HCEC 1CT (cell line): ENCODE results near the gene INO80E.
"Not testable (repeated sequence)": the region's sequence is repeated elsewhere in the genome, so short reads cannot be mapped to it uniquely, and the experiment has no call there.

Source experiments
- DNase-seq: peaks from one replicate; pipeline ENCODE4 v3.0.0-alpha.2; 2017

Gene INO80E

GRCh38 chr16:29995911-29996765, at the start of gene INO80E:
Gene INO80E, plus strand, starts transcription at chr16:29996241. Its CDS starts 70 bp downstream, at chr16:29996311.
- peak; percentile 97 for DNase-seq

GRCh38 chr16:29947897-29948296, 48.1 kb upstream of the INO80E start:
- DNase-seq, result no peak

GRCh38 chr16:29950806-29951461, 45.1 kb upstream of the INO80E start:
- DNase-seq, result no peak

GRCh38 chr16:29951625-29952365, 44.2 kb upstream of the INO80E start:
- DNase-seq, result no peak

GRCh38 chr16:29958756-29959155, 37.3 kb upstream of the INO80E start:
- DNase-seq, result no peak

GRCh38 chr16:29959293-29959692, 36.7 kb upstream of the INO80E start:
- DNase-seq, result no peak

- not testable (repeated sequence) for DNase-seq
Observed at GRCh38 chr16:29959821-29960220, 36.2 kb upstream of the INO80E start.

GRCh38 chr16:29961127-29961478, 34.9 kb upstream of the INO80E start:
- no peak for DNase-seq

GRCh38 chr16:29961479-29962343, 34.3 kb upstream of the INO80E start, which contains the start of gene TMEM219:
Gene TMEM219, plus strand, starts transcription at chr16:29962079. Its CDS starts 1,065 bp downstream, at chr16:29963144.
- DNase-seq, result peak; percentile 78

GRCh38 chr16:29962344-29962994, 33.6 kb upstream of the INO80E start:
- DNase-seq, result peak; percentile 13

GRCh38 chr16:29963021-29963743, 32.9 kb upstream of the INO80E start:
- DNase-seq, result no peak

GRCh38 chr16:29968205-29968604, 27.8 kb upstream of the INO80E start:
- DNase-seq, result no peak

- DNase-seq, result no peak
Observed at GRCh38 chr16:29971304-29971703, 24.7 kb upstream of the INO80E start.

GRCh38 chr16:29972500-29972899, 23.5 kb upstream of the INO80E start:
- no peak for DNase-seq

- no peak for DNase-seq
Observed at GRCh38 chr16:29972992-29973383, 23.1 kb upstream of the INO80E start.

- DNase-seq, result peak; percentile 99
Observed at GRCh38 chr16:29973384-29974246, 22.4 kb upstream of the INO80E start, which contains the start of gene TAOK2. Gene TAOK2, plus strand, starts transcription at chr16:29973868. Its CDS starts 3,905 bp downstream, at chr16:29977773.

GRCh38 chr16:29974291-29975133, 21.5 kb upstream of the INO80E start:
- no peak for DNase-seq

- no peak for DNase-seq
Observed at GRCh38 chr16:29975134-29975538, 20.9 kb upstream of the INO80E start.
